IPS DF 19.7 (cell line): ENCODE measurements around the gene F10.

ENCODE experiments used
- DNase-seq: peaks from one replicate; pipeline ENCODE4 v3.0.0-alpha.2; 2013; ENCODE audit warnings: low read depth, low spot score

The F10 gene

GRCh38 chr13:113086031-113086750 is 36.4 kb upstream of the F10 start:
- no peak for DNase-seq

DNA sequence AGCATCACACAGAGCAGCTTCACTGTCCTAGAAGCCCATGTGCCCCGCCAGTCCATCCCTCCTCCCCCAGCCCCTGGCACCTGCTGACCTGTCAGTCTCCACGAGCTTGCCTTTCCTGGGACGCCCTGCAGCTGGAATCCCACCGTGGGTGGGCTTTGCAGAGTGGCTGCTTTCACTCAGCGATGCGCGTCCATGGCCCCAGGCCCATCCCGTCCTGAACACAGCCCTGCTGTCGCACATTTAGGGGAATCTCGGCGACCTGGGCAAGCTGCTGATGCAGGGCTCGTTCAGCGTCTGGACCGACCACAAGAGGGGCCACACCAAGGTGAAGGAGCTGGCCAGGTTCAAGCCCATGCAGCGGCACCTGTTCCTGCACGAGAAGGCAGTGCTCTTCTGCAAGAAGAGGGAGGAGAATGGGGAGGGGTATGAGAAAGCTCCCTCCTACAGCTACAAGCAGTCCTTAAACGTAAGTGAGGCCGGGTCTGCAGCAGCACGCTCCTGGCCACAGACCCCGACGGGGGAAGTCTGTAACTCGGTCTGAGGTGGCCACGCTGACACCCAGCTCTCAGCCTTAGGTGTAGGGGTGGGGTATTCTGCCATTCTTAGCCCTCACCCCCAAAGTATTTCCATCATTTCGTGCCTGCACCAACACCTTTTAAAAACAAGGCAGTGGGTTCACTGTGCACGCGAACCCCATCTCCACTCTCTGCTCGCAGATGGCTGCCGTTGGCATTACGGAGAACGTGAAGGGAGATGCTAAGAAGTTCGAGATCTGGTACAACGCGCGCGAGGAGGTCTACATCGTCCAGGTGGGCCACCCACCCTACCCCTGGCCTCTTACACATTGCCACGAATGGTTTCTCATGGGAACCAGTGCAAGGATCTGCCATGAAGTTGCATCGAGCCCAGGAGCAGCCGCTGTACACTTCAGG is 35.3 kb upstream of the F10 start:
- DNase-seq: no peak

GRCh38 chr13:113087923-113088690 is 34.5 kb upstream of the F10 start:
- no peak for DNase-seq

DNA sequence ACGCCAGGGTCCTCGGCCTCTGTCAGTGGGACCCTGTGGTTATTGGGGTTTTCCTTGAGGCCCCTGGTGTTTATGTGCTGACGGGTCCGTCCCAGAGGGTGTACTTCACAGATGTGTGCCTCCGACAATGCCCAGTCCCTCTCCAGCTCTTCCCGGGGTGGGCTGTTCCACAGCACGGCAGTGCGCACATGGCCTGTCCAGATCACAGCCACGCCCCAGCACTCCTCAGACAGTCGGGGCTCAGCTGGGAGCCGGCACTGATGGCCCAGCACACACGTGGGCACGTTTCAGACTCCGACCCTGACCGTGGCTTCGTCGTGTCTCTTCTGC is 33.9 kb upstream of the F10 start:
- no peak for DNase-seq

DNA sequence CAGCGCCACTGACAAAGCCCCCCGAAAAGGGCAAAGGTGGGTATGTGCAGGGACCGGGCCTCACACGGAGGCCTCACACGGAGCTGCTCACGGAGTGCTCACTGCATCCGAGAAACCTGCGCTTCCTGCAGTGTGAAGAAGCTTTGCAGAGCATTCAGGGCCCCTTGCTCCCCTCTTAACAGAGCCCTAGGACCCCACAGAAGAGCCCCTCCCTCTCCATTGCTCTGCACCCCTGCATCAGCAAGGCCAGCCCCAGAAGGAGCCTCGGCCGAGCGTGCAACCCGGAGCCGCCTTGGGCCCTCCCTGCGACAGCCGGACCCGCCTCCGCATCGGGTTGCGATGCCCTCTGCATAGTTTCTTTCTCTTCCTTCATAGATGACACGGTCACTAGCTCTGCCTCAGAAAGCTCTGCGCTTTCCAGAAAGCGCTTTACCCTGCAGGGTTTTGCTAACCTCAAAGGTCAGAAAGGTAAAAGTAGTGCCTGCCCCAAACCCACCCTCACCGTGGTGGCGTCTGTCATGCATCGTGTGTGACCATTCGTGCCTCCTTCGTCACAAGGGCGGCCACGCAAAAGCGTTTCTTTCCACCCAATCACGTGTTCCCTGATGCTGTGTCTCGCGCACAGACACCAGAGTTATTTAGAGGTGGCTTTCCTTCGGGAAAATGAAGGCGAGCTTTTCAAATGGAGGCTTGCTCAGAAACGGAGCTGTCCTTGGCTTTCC is 32.7 kb upstream of the F10 start:
- DNase-seq: no peak

DNA sequence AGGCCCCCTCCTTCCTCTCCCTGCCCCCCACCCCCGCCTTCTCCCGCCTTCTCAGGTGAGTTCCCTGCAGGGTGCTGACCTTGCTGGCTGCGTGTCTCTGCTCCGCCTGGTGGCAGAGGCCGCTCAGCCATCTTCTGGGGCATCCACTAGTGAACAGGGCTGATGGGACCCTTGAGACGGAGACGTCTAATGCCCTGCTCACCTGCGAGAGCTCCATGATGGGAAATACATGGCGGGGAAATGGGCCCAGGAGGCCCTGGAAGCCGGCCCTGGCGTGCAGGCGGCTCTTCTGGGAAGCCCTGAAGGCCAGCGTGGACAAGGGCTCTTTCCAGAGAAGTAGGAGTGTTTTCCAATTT is 32.2 kb upstream of the F10 start:
- DNase-seq: no peak

GRCh38 chr13:113090806-113091205 is 31.8 kb upstream of the F10 start:
- DNase-seq: no peak

GRCh38 chr13:113091211-113091771 is 31.3 kb upstream of the F10 start:
- DNase-seq: no peak

DNA sequence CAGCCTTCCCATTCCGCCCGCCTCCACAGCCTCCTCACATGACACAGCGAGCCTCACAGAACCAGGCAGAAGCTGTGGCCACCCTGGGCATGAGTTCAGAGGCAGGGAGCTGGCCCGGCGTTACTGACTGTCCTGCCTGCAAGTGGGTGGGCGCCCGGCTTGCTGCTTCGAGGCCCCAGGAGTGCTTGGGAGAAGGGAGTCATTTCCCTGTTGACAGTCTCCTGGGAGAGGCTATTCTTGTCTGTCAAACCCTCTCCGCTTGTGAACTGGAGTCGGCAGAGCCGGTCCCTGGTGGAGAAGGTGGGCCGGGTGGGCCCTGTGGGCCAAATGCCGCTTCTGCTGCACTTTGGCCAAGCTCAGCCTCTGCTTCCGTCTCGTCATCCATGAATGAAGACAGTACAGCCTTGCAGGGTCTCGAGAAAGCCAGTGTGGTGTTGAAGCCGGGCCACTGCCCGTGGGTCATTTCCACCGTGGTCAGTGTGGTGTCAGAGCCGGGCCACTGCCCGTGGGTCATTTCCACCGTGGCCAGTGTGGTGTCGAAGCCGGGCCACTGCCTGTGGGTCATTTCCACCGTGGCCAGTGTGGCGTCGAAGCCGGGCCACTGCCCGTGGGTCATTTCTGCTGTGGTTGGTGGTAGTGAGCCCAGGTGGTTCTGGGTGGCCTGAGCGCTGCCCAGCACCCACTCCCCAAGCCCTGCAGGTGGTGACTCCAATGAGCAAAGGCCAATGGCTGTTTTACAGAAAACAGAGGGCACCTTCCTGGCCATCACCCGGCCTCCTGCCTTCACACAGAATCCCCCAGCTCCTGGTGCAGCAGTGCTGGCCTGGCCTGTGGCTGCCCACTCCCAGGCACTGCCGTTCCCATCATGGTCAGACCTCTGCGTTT is 30.5 kb upstream of the F10 start:
- DNase-seq: no peak

- no peak for DNase-seq
Observed at GRCh38 chr13:113092776-113093579, 29.6 kb upstream of the F10 start.

DNA sequence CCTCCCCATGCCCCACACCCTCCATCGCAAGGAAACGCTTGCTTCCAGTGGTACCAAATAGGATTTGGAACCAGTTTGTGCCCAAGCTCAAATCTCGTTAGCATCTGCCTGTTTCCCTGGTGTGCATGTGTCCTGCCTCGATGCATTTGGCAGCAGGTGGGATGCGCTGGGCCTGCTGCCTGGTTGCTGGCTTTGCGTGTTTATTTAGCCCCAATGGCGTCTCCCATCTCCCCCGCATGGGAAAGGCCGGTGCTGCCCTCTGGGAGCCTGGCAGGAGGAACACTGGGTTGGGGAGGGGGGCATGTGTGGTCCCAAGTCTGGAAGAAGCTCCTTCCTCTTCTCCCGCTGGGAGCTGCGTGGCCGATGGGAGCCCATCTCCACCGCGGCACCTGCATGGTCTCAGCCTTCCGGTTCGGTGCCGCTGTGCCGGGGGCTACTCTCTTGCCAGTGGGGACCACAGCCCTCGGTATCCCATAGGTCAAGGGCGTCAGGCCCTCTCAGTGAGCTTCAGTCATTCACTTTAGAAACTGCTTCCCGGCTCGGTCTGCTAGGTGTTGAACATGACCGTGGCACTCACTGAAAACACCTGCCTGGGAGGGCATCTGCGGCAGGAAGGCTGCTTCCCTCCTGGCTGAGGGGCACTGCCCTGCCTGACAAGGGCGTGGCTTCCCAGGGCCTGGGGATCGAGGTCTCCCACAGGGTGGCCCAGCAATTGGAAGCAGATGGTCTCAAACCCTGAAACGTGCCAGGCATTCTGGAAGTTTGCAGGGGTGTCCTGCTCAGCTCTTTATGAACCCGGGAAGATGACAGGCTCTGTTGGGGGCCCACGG is 28.8 kb upstream of the F10 start:
- DNase-seq: no peak

GRCh38 chr13:113094410-113094800 is 28.2 kb upstream of the F10 start:
- DNase-seq: no peak

DNA sequence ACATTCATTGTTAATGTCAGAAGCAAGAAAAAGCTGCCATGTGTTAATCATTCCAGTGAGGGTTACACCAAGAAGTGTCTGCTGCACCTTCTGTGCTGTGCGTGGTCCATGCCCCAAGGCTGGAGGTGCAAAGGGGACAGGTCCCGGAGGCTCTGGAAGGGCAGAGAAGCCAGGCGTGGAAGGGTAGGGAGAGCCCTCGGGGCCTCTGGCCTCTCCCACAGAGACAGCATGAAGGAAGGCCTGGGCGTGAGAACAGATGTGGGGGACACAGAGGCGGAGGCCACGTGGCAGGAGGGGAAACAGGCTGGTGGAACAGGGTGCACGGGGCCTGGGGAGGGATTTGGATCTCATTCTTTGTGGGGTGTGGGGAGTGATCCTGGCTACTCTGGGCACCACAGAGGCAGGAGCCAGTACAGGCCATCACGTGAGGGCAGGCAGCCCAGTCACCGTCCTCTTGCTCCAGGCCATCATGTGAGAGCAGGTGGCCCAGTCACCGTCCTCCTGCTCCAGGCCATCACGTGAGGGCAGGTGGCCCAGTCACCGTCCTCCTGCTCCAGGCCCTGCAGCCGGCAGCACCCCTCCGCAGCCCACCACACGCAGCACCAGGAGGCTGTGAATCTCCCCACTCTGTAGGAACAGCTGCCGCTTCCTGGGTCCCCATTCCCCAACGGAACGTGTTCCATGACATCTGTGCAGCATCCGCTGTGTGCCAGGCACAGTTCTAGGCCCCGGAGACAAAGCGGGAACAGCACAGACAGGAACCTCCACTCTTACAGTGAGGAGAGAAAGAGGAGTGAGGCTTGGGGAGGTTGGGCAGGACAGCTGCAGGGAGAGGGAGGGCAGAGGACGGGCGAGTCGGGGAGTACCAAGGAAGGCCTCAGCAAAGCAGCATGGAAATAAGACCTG is 27.2 kb upstream of the F10 start:
- DNase-seq: no peak

DNA sequence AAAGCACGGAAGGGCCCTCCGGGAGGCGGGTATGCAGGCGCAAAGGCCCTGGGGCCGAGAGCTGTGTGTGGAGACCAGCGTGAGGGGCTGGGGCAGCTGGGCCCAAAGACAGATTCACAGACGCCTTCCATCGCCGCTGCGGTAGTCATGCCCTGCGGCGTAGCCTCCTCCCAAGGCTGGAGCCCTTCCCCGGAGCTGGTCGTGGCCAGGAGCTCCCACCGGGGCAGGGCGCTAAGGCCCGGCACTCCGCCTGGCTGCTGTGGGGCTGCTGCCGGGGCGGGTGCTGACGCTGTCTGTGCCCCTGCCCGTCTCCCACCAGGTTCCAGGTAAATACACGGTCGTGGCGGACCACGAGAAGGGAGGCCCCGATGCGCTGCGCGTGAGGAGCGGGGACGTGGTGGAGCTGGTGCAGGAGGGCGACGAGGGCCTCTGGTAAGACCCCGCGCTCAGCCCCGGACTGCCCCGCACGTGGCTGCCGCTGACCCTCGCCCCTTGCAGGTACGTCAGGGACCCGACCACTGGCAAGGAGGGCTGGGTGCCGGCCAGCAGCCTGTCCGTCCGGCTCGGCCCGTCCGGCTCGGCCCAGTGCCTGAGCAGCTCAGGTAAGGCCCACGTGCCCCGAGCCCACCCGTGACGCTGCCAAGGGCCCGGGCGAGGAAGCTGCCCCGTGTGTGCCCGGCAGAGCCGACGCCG is 26.4 kb upstream of the F10 start:
- no peak for DNase-seq

GRCh38 chr13:113096745-113097305 is 25.8 kb upstream of the F10 start:
- DNase-seq: no peak

- no peak for DNase-seq
Observed at GRCh38 chr13:113097651-113098050, 24.9 kb upstream of the F10 start.
